ENCODE data around the gene MGAT4C.
A peak's percentile ranks its signal among the peaks of the same experiment; 100 is the strongest.

MGAT4C gene

DNA sequence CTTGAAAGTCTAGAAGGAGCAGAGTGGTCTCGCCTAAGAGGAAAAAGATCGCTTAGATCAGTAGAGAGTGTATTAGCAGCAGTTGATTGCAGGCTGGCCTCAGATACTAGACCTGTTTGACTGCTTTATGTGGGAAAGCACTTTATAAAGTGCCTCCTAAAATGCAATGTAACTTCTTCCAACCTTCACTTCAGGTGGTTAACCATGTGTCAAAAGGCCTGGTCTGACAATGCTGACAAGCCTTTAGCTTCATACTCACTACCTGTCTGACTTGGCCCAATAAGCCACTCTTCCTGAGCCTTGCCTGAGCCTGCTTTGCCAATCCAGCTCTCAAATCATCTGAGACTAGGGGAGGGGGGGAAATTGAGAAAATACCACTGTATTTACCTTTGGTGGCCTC lies 14.6 kb downstream of the MGAT4C start:
- Histone ChIP-seq H3K4ac (ENCODE audit: low read depth, low read length) (no peak overlapping the region), H3K4me2 (ENCODE audit: low read length) (no peak overlapping the region), H3K27ac (ENCODE audit: low read depth, low read length) (no peak overlapping the region), H4K5ac (ENCODE audit: low read length) (no peak overlapping the region), H3K36me3 (ENCODE audit: control insufficient read depth, insufficient read depth, low read length) (no peaks in the 10 kb centered on the region), H3K18ac (ENCODE audit: low read length) (no peak overlapping the region), H2BK120ac (ENCODE audit: low read depth, low read length) (no peak overlapping the region), H3K23ac (ENCODE audit: low read length) (no peak overlapping the region), H2AK5ac (ENCODE audit: low read length) (no peak overlapping the region), H3K79me1 (ENCODE audit: low read length) (no peaks in the 10 kb centered on the region), H3K27me3 (ENCODE audit: insufficient read depth, low read length, poor library complexity) (no peaks in the 10 kb centered on the region), H2BK5ac (ENCODE audit: low read length) (no peak overlapping the region), H3K79me2 (ENCODE audit: control insufficient read depth, insufficient read depth, low read length) (no peaks in the 10 kb centered on the region), H3K4me1 (ENCODE audit: control insufficient read depth, low read depth, low read length) (no peaks in the 10 kb centered on the region), H3K9ac (ENCODE audit: low read length) (no peak overlapping the region), H4K8ac (ENCODE audit: low read depth, low read length) (no peak overlapping the region), H3K4me3 (ENCODE audit: low read length) (no peak overlapping the region), H3K56ac (ENCODE audit: low read length) (no peak overlapping the region), H2BK15ac (replicated peaks; ENCODE audit: low read depth) (no peak overlapping the region)
- no peak for DNase-seq
- WGBS (ENCODE audit: extremely low coverage, insufficient coverage, low lambda C conversion rate): no CpG with 5 or more reads among the region's 2 CpGs

DNA sequence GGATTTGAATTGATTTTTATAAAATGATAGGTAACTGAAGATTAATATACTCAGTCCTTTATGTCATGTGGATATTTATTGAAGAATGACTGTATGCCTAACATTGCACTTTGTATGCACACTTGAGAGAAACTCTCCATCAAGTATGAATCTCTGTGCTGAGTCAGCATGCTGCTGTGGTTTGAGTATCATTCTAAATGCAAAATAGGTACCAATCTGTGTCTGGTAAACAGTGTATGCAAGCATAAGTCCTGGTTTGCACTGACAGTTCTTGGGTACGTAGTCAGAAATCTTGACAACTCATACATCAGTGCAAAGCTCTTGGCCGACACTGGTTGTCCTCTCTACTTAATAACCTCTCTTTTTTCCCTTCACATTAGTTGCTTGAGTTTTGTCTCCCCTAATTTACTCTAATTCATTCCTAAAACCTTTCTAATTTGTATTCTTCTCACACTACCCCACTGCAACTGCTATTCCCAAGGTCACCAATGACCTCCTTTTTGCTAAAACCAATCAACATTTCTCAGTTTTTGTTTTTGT lies 21.8 kb downstream of the MGAT4C start:
- Histone ChIP-seq H2BK120ac (ENCODE audit: low read depth, low read length) (no peak overlapping the region), H3K23ac (ENCODE audit: low read length) (no peak overlapping the region), H3K4ac (ENCODE audit: low read depth, low read length) (no peak overlapping the region), H3K4me3 (ENCODE audit: low read length) (no peak overlapping the region), H4K8ac (ENCODE audit: low read depth, low read length) (no peak overlapping the region), H2BK5ac (ENCODE audit: low read length) (no peak overlapping the region), H4K5ac (ENCODE audit: low read length) (no peak overlapping the region), H3K56ac (ENCODE audit: low read length) (no peak overlapping the region), H3K27ac (ENCODE audit: low read depth, low read length) (no peak overlapping the region), H3K36me3 (ENCODE audit: control insufficient read depth, insufficient read depth, low read length) (no peaks in the 10 kb centered on the region), H3K4me2 (ENCODE audit: low read length) (no peak overlapping the region), H2BK15ac (replicated peaks; ENCODE audit: low read depth) (no peak overlapping the region), H3K18ac (ENCODE audit: low read length) (no peak overlapping the region), H3K27me3 (ENCODE audit: insufficient read depth, low read length, poor library complexity) (no peaks in the 10 kb centered on the region), H3K9ac (ENCODE audit: low read length) (no peak overlapping the region), H2AK5ac (ENCODE audit: low read length) (no peak overlapping the region), H3K79me2 (ENCODE audit: control insufficient read depth, insufficient read depth, low read length) (no peaks in the 10 kb centered on the region), H3K4me1 (ENCODE audit: control insufficient read depth, low read depth, low read length) (no peaks in the 10 kb centered on the region), H3K79me1 (ENCODE audit: low read length) (no peaks in the 10 kb centered on the region)
- no CpG with 5 or more reads among the region's 2 CpGs for WGBS (ENCODE audit: extremely low coverage, insufficient coverage, low lambda C conversion rate)
- DNase-seq: no peak

DNA sequence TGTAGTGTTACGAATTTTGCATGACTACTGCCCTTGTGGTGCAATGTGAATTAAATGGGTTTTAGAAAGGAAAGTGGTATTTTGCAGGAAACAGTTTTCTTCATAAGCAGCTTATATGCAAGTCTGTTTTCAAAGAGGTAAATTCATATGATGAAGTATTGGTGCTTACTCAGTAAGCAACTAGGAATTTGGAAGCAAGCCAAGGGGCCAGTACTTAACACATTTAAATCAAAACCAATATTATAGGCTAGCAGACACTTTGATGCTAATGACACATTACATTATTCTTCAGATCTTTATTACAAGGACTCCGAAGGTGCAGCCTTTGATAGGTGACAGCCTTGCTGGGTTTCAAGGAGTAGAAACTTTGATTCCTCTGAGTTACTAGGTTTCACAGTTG lies 23.1 kb downstream of the MGAT4C start:
- H3K4me3 ChIP-seq (ENCODE audit: low read length): no peak overlapping the region
- H3K36me3 ChIP-seq (ENCODE audit: control insufficient read depth, insufficient read depth, low read length): no peaks in the 10 kb centered on the region
- H3K27ac ChIP-seq (ENCODE audit: low read depth, low read length): no peak overlapping the region
- no peak overlapping the region for H3K4me2 ChIP-seq (ENCODE audit: low read length)
- H2BK15ac ChIP-seq (replicated peaks; ENCODE audit: low read depth): no peak overlapping the region
- no peak overlapping the region for H3K4ac ChIP-seq (ENCODE audit: low read depth, low read length)
- H2BK120ac ChIP-seq (ENCODE audit: low read depth, low read length): no peak overlapping the region
- no peaks in the 10 kb centered on the region for H3K27me3 ChIP-seq (ENCODE audit: insufficient read depth, low read length, poor library complexity)
- no peak overlapping the region for H3K18ac ChIP-seq (ENCODE audit: low read length)
- no peak for DNase-seq
- H2BK5ac ChIP-seq (ENCODE audit: low read length): no peak overlapping the region
- H2AK5ac ChIP-seq (ENCODE audit: low read length): no peak overlapping the region
- no peaks in the 10 kb centered on the region for H3K79me1 ChIP-seq (ENCODE audit: low read length)
- no peak overlapping the region for H4K5ac ChIP-seq (ENCODE audit: low read length)
- H3K79me2 ChIP-seq (ENCODE audit: control insufficient read depth, insufficient read depth, low read length): no peaks in the 10 kb centered on the region
- no peak overlapping the region for H3K23ac ChIP-seq (ENCODE audit: low read length)
- H3K4me1 ChIP-seq (ENCODE audit: control insufficient read depth, low read depth, low read length): no peaks in the 10 kb centered on the region
- WGBS (ENCODE audit: extremely low coverage, insufficient coverage, low lambda C conversion rate): no CpG with 5 or more reads among the region's 2 CpGs
- no peak overlapping the region for H4K8ac ChIP-seq (ENCODE audit: low read depth, low read length)
- no peak overlapping the region for H3K56ac ChIP-seq (ENCODE audit: low read length)
- no peak overlapping the region for H3K9ac ChIP-seq (ENCODE audit: low read length)

GRCh38 chr12:86230516-86231146 lies 25.6 kb downstream of the MGAT4C start:
- no peaks in the 10 kb centered on the region for H3K79me1 ChIP-seq (ENCODE audit: low read length)
- peak; percentile 22 for DNase-seq
- no peaks in the 10 kb centered on the region for H3K4me1 ChIP-seq (ENCODE audit: control insufficient read depth, low read depth, low read length)
- no peak overlapping the region for H2BK120ac ChIP-seq (ENCODE audit: low read depth, low read length)
- H3K56ac ChIP-seq (ENCODE audit: low read length): no peak overlapping the region
- no peak overlapping the region for H2AK5ac ChIP-seq (ENCODE audit: low read length)
- H3K27ac ChIP-seq (ENCODE audit: low read depth, low read length): no peak overlapping the region
- no peak overlapping the region for H2BK15ac ChIP-seq (replicated peaks; ENCODE audit: low read depth)
- no peaks in the 10 kb centered on the region for H3K79me2 ChIP-seq (ENCODE audit: control insufficient read depth, insufficient read depth, low read length)
- H3K4me2 ChIP-seq (ENCODE audit: low read length): no peak overlapping the region
- no peaks in the 10 kb centered on the region for H3K27me3 ChIP-seq (ENCODE audit: insufficient read depth, low read length, poor library complexity)
- no peak overlapping the region for H2BK5ac ChIP-seq (ENCODE audit: low read length)
- no peak overlapping the region for H4K5ac ChIP-seq (ENCODE audit: low read length)
- WGBS (ENCODE audit: extremely low coverage, insufficient coverage, low lambda C conversion rate): no CpG with 5 or more reads among the region's 8 CpGs
- H4K8ac ChIP-seq (ENCODE audit: low read depth, low read length): no peak overlapping the region
- no peak overlapping the region for H3K18ac ChIP-seq (ENCODE audit: low read length)
- H3K36me3 ChIP-seq (ENCODE audit: control insufficient read depth, insufficient read depth, low read length): no peaks in the 10 kb centered on the region
- no peak overlapping the region for H3K9ac ChIP-seq (ENCODE audit: low read length)
- H3K23ac ChIP-seq (ENCODE audit: low read length): no peak overlapping the region
- H3K4ac ChIP-seq (ENCODE audit: low read depth, low read length): no peak overlapping the region
- no peak overlapping the region for H3K4me3 ChIP-seq (ENCODE audit: low read length)

DNA sequence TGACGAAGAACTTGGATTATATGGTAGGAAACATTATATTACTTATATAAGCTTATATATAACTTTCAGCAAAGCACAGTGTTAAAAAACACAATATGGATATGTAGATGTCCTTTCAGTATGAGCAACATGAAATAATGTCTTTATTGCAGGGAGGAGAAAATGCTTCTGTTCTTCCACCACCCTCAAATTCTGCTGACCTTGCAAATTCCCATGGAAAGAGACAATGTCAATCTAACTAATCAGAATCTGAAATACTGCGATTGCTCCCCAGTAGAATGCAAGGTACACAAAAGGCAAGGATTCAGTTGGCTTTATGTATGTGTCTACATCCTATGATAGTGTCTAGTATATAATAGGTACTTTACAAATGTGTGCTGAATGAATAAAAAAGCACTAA lies 26.4 kb downstream of the MGAT4C start:
- H2AK5ac ChIP-seq (ENCODE audit: low read length): no peak overlapping the region
- no peaks in the 10 kb centered on the region for H3K79me2 ChIP-seq (ENCODE audit: control insufficient read depth, insufficient read depth, low read length)
- no CpG with 5 or more reads among the region's 2 CpGs for WGBS (ENCODE audit: extremely low coverage, insufficient coverage, low lambda C conversion rate)
- no peaks in the 10 kb centered on the region for H3K79me1 ChIP-seq (ENCODE audit: low read length)
- DNase-seq: no peak
- no peak overlapping the region for H3K56ac ChIP-seq (ENCODE audit: low read length)
- no peak overlapping the region for H3K9ac ChIP-seq (ENCODE audit: low read length)
- no peaks in the 10 kb centered on the region for H3K27me3 ChIP-seq (ENCODE audit: insufficient read depth, low read length, poor library complexity)
- H3K4ac ChIP-seq (ENCODE audit: low read depth, low read length): no peak overlapping the region
- H3K18ac ChIP-seq (ENCODE audit: low read length): no peak overlapping the region
- no peak overlapping the region for H3K23ac ChIP-seq (ENCODE audit: low read length)
- H3K4me1 ChIP-seq (ENCODE audit: control insufficient read depth, low read depth, low read length): no peaks in the 10 kb centered on the region
- no peak overlapping the region for H4K8ac ChIP-seq (ENCODE audit: low read depth, low read length)
- H4K5ac ChIP-seq (ENCODE audit: low read length): no peak overlapping the region
- H3K27ac ChIP-seq (ENCODE audit: low read depth, low read length): no peak overlapping the region
- no peak overlapping the region for H2BK5ac ChIP-seq (ENCODE audit: low read length)
- no peaks in the 10 kb centered on the region for H3K36me3 ChIP-seq (ENCODE audit: control insufficient read depth, insufficient read depth, low read length)
- H3K4me2 ChIP-seq (ENCODE audit: low read length): no peak overlapping the region
- no peak overlapping the region for H2BK15ac ChIP-seq (replicated peaks; ENCODE audit: low read depth)
- H3K4me3 ChIP-seq (ENCODE audit: low read length): no peak overlapping the region
- no peak overlapping the region for H2BK120ac ChIP-seq (ENCODE audit: low read depth, low read length)

DNA sequence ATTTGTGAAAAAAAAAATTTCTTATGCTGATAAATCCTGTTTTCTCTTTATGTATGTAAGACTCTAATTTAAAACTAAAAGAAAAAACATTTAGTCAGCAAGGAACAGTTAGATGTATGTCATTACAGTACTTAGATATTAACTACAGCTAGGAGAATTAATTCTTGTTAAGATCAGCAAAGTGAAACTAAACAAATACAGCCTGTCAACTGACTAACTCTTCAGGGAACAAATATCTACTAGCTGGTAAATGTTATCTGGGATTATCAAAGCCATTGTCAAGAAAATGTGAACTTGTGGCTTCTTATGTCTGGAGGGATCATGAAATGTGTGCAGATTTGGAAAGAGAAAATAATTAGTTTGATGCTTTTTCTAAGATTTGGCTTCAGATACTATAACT lies 27.5 kb downstream of the MGAT4C start:
- H4K5ac ChIP-seq (ENCODE audit: low read length): no peak overlapping the region
- no peak overlapping the region for H4K8ac ChIP-seq (ENCODE audit: low read depth, low read length)
- H2AK5ac ChIP-seq (ENCODE audit: low read length): no peak overlapping the region
- no peak overlapping the region for H3K4me3 ChIP-seq (ENCODE audit: low read length)
- no peak for DNase-seq
- H3K4me1 ChIP-seq (ENCODE audit: control insufficient read depth, low read depth, low read length): no peaks in the 10 kb centered on the region
- H3K27me3 ChIP-seq (ENCODE audit: insufficient read depth, low read length, poor library complexity): no peaks in the 10 kb centered on the region
- no peak overlapping the region for H3K56ac ChIP-seq (ENCODE audit: low read length)
- H2BK120ac ChIP-seq (ENCODE audit: low read depth, low read length): no peak overlapping the region
- H3K79me2 ChIP-seq (ENCODE audit: control insufficient read depth, insufficient read depth, low read length): no peaks in the 10 kb centered on the region
- no peaks in the 10 kb centered on the region for H3K36me3 ChIP-seq (ENCODE audit: control insufficient read depth, insufficient read depth, low read length)
- H3K18ac ChIP-seq (ENCODE audit: low read length): no peak overlapping the region
- no peak overlapping the region for H2BK15ac ChIP-seq (replicated peaks; ENCODE audit: low read depth)
- no peak overlapping the region for H3K4ac ChIP-seq (ENCODE audit: low read depth, low read length)
- no peak overlapping the region for H3K4me2 ChIP-seq (ENCODE audit: low read length)
- no peaks in the 10 kb centered on the region for H3K79me1 ChIP-seq (ENCODE audit: low read length)
- H2BK5ac ChIP-seq (ENCODE audit: low read length): no peak overlapping the region
- no peak overlapping the region for H3K23ac ChIP-seq (ENCODE audit: low read length)
- no peak overlapping the region for H3K27ac ChIP-seq (ENCODE audit: low read depth, low read length)
- H3K9ac ChIP-seq (ENCODE audit: low read length): no peak overlapping the region

Measured in mesendoderm (in vitro differentiated cells).